ENCODE measurements around the gene SLC6A8.

DNA sequence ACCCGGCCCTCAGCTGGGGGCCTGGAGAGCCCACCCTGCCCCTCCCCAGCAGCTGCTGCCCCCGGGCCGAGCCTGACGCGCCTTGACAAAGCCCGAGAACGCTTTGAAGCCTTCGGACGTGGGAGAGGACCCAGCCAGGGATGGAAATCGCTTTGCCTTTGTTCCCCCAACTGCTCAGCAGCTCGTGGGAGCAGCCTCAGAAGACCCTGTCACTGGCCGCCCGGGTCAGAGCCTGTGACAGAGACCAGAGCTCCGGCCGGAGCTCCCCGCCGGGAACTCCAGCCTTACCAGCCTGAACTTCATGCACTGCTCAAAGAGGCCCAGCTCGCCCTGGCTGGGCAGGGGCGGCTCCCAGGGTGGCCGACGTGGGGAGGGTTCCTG is 2.6 kb upstream of the SLC6A8 start:
- TF ChIP-seq EZH2 (IDR thresholded peaks at IDR 0.05; ENCODE audit: borderline replicate concordance, low read depth, low read length, severe bottlenecking) (no peak), POLR2A (IDR thresholded peaks at IDR 0.05; ENCODE audit: low read depth, low read length) (no peak)
- TF ChIP-seq, protein P1, sequence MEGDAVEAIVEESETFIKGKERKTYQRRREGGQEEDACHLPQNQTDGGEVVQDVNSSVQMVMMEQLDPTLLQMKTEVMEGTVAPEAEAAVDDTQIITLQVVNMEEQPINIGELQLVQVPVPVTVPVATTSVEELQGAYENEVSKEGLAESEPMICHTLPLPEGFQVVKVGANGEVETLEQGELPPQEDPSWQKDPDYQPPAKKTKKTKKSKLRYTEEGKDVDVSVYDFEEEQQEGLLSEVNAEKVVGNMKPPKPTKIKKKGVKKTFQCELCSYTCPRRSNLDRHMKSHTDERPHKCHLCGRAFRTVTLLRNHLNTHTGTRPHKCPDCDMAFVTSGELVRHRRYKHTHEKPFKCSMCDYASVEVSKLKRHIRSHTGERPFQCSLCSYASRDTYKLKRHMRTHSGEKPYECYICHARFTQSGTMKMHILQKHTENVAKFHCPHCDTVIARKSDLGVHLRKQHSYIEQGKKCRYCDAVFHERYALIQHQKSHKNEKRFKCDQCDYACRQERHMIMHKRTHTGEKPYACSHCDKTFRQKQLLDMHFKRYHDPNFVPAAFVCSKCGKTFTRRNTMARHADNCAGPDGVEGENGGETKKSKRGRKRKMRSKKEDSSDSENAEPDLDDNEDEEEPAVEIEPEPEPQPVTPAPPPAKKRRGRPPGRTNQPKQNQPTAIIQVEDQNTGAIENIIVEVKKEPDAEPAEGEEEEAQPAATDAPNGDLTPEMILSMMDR (IDR thresholded peaks at IDR 0.05; ENCODE audit: extremely low read depth in 1 of 2, insufficient read depth in 1 of 2, low read depth in 1 of 2, low read length in 2 of 2), result no peak
